Liver (tissue), 9 donors: Measurements from ENCODE around the gene ETS1. TPM values are rescaled to one million over a fixed set of nuclear protein-coding genes. Genes with fewer than 3 reads are reported as not detected.
A peak's percentile ranks its signal among the peaks of the same experiment; 100 is the strongest.

ENCODE experiments used
- DNase-seq: peaks from one replicate; pipeline ENCODE4 v3.0.0-alpha.2; 2017; ENCODE audit warnings: low spot score
- H3K27ac ChIP-seq, 2 donors: one replicate each; pipeline ENCODE4 v1.7.0; 2013; ENCODE audit warnings: inconsistent platforms in 2 of 2, low read length in 2 of 2, control low read depth in 1 of 2, low read depth in 1 of 2, mild to moderate bottlenecking in 1 of 2
- H3K27me3 ChIP-seq, 4 donors: one replicate each; pipeline versions ENCODE4 v1.6.1 to v1.7.0; 2013; ENCODE audit warnings: low read length in 3 of 4, inconsistent platforms in 1 of 4, mild to moderate bottlenecking in 1 of 4, moderate library complexity in 1 of 4; ENCODE audit not compliant: control insufficient read depth in 4 of 4, insufficient read depth in 4 of 4
- H3K36me3 ChIP-seq, 4 donors: one replicate each; pipeline versions ENCODE4 v1.6.1 to v1.7.0; 2013; ENCODE audit warnings: low read length in 3 of 4, mild to moderate bottlenecking in 3 of 4, low read depth in 1 of 4, moderate library complexity in 1 of 4; ENCODE audit not compliant: control insufficient read depth in 4 of 4, insufficient read depth in 3 of 4
- H3K4me1 ChIP-seq, 4 donors: one replicate each; pipeline versions ENCODE4 v1.6.1 to v1.7.0; 2013; ENCODE audit warnings: low read length in 3 of 4, mild to moderate bottlenecking in 3 of 4, moderate library complexity in 1 of 4; ENCODE audit not compliant: control insufficient read depth in 4 of 4, insufficient read depth in 4 of 4
- H3K4me3 ChIP-seq, 3 donors: one replicate each; pipeline versions ENCODE4 v1.6.1 to v1.7.0; 2013; ENCODE audit warnings: low read length in 3 of 3, control low read depth in 1 of 3, low read depth in 1 of 3, mild to moderate bottlenecking in 1 of 3
- H3K9ac ChIP-seq, 2 donors: one replicate each; pipeline ENCODE4 v1.7.0; 2013; ENCODE audit warnings: low read length in 2 of 2, mild to moderate bottlenecking in 2 of 2, moderate library complexity in 2 of 2, control low read depth in 1 of 2, low read depth in 1 of 2
- H3K9me3 ChIP-seq, 4 donors: one replicate each; pipeline versions ENCODE4 v1.6.1 to v1.7.0; 2013; ENCODE audit warnings: low read length in 3 of 4; ENCODE audit not compliant: control insufficient read depth in 4 of 4
- ATF3 ChIP-seq: IDR thresholded peaks from 2 replicates; pipeline ENCODE4 v1.6.1; 2016; ENCODE audit warnings: antibody characterized with exemption
- FOXA1 ChIP-seq: IDR thresholded peaks from 2 replicates; pipeline ENCODE4 v1.6.1; 2016; ENCODE audit warnings: antibody characterized with exemption
- HNF4A ChIP-seq, 2 donors: conservative IDR thresholded peaks; 2 replicates each; pipeline ENCODE4 v1.6.1; 2016; ENCODE audit warnings: antibody characterized with exemption in 2 of 2, mild to moderate bottlenecking in 2 of 2
- HNF4G ChIP-seq: IDR thresholded peaks from 2 replicates; pipeline ENCODE4 v1.6.1; 2016; ENCODE audit warnings: antibody characterized with exemption
- JUND ChIP-seq, 2 donors: IDR thresholded peaks; 2 replicates each; pipeline ENCODE4 v1.6.1; 2016; ENCODE audit warnings: antibody characterized with exemption in 2 of 2
- MAX ChIP-seq: IDR thresholded peaks from 2 replicates; pipeline ENCODE4 v1.6.1; 2016; ENCODE audit warnings: antibody characterized with exemption
- NR2F2 ChIP-seq: IDR thresholded peaks from 2 replicates; pipeline ENCODE4 v1.6.1; 2016; ENCODE audit warnings: antibody characterized with exemption
- REST ChIP-seq: IDR thresholded peaks from 2 replicates; pipeline ENCODE4 v1.6.1; 2016; ENCODE audit warnings: antibody characterized with exemption, mild to moderate bottlenecking
- RXRA ChIP-seq, 2 donors: IDR thresholded peaks; 2 replicates each; pipeline ENCODE4 v1.6.1; 2017 to 2018; ENCODE audit warnings: antibody characterized with exemption in 2 of 2, mild to moderate bottlenecking in 1 of 2
- SP1 ChIP-seq: IDR thresholded peaks from 2 replicates; pipeline ENCODE4 v1.6.1; 2018; ENCODE audit warnings: antibody characterized with exemption, mild to moderate bottlenecking
- TAF1 ChIP-seq: conservative IDR thresholded peaks from 2 replicates; pipeline ENCODE4 v1.6.1; 2016; ENCODE audit warnings: antibody characterized with exemption, mild to moderate bottlenecking
- YY1 ChIP-seq: IDR thresholded peaks from 2 replicates; pipeline ENCODE4 v1.6.1; 2016; ENCODE audit warnings: antibody characterized with exemption, mild to moderate bottlenecking
- ZBTB33 ChIP-seq: IDR thresholded peaks from 2 replicates; pipeline ENCODE4 v1.6.1; 2016; ENCODE audit warnings: antibody characterized with exemption
- WGBS: extraction: QIAGEN DNeasy Blood & Tissue Kit; methylation state at CpG from one replicate; pipeline ENCODE4 v1.1.7; 2013; 5-methylcytosine and 5-hydroxymethylcytosine counted together
- polyA plus RNA-seq, 2 donors: library from polyadenylated mRNA; stranded (reverse) in 1 of 2; unstranded in 1 of 2; fragments of 200-250 nt in 1 of 2; fragments of >200 nt in 1 of 2; fragmentation: Nextera tagmentation in 1 of 2; extraction: Ambion mirVana in 1 of 2; gene quantifications; one replicate each; pipeline versions ENCODE4 v1.2.1 to v1.2.3, GENCODE V29; 2013 to 2015
- total RNA-seq, 2 donors: library from RNA; depleted of rRNA; stranded (reverse); fragments of >200 nt; gene quantifications; one replicate each; pipeline ENCODE4 v1.2.3, GENCODE V29; 2014
- donor health status: healthy.
- donor health status: healthy.
- donor health status: healthy.
- donor health status: healthy.
- donor health status: healthy.

The ETS1 gene
- total and polyA plus RNA-seq, 4 donors = 4.8 to 30.0 (median 20.3) TPM

GRCh38 chr11:128552783-128553661, 34.3 kb downstream of the ETS1 start:
- no peak for DNase-seq
- 73% methylated on average over 14 of the region's 14 CpGs for WGBS
- no peak overlapping the region for H3K9ac ChIP-seq
- H3K27ac ChIP-seq = peak overlapping the region; percentile 48 to 61
- H3K36me3 ChIP-seq = no peaks in the 10 kb centered on the region
- TF ChIP-seq NR2F2 (no peak), HNF4A (conservative IDR thresholded peaks at IDR 0.05) (no peak), REST (no peak)
- no peaks in the 10 kb centered on the region for H3K9me3 ChIP-seq
- no peak overlapping the region for H3K4me3 ChIP-seq
- H3K27me3 ChIP-seq = no peaks in the 10 kb centered on the region
- peaks cover 0 to 6% (median 3%) of the 10 kb centered on the region in 4 donors for H3K4me1 ChIP-seq

- DNase-seq = no peak
- no peaks in the 10 kb centered on the region for H3K27me3 ChIP-seq
- WGBS = 74% methylated on average over 9 of the region's 9 CpGs
- no peak overlapping the region for H3K4me3 ChIP-seq
- peaks cover 0 to 6% (median 3%) of the 10 kb centered on the region in 4 donors for H3K4me1 ChIP-seq
- H3K9ac ChIP-seq = no peak overlapping the region
- peak overlapping the region in 1 of 2 donors; percentile 11 for H3K27ac ChIP-seq
- no peaks in the 10 kb centered on the region for H3K9me3 ChIP-seq
- TF ChIP-seq RXRA (IDR thresholded peaks at IDR 0.05) (no peak), TAF1 (no peak), ATF3 (no peak), FOXA1 (no peak), JUND (IDR thresholded peaks at IDR 0.05) (no peak), NR2F2 (no peak), SP1 (no peak)
- no peaks in the 10 kb centered on the region for H3K36me3 ChIP-seq
Measured at GRCh38 chr11:128551611-128552335, 35.6 kb downstream of the ETS1 start.

- DNase-seq = no peak
- no peak for TF ChIP-seq MAX
- TF ChIP-seq JUND (IDR thresholded peaks at IDR 0.05) = no peak
- no peak for TF ChIP-seq ZBTB33
- no peak for TF ChIP-seq YY1
- TF ChIP-seq FOXA1 = no peak
- no peak for TF ChIP-seq HNF4G
- peak overlapping the region in 1 of 2 donors; percentile 16 for H3K27ac ChIP-seq
- H3K36me3 ChIP-seq = no peaks in the 10 kb centered on the region
- H3K9me3 ChIP-seq = no peaks in the 10 kb centered on the region
- WGBS = 93% methylated on average over 4 of the region's 4 CpGs
- H3K4me1 ChIP-seq = peaks cover 0 to 6% (median 3%) of the 10 kb centered on the region in 4 donors
- no peaks in the 10 kb centered on the region for H3K27me3 ChIP-seq
- H3K9ac ChIP-seq = no peak overlapping the region
- H3K4me3 ChIP-seq = no peak overlapping the region
Measured at GRCh38 chr11:128551058-128551457, 36.3 kb downstream of the ETS1 start.
